Mononuclear cell (primary cell): ENCODE measurements around the gene CD4. TPM values are rescaled to one million over a fixed set of nuclear protein-coding genes. Genes with fewer than 3 reads are reported as not detected.
"Not testable (repeated sequence)": the region's sequence is repeated elsewhere in the genome, so short reads cannot be mapped to it uniquely, and the experiment has no call there.

Source experiments
- H3K27me3 ChIP-seq: 2 replicates; pipeline ENCODE4 v1.6.0; 2011; ENCODE audit warnings: low read length, control low read depth; ENCODE audit not compliant: insufficient read depth
- H3K4me1 ChIP-seq: 2 replicates; pipeline ENCODE4 v1.5.1; 2011; ENCODE audit warnings: mild to moderate bottlenecking, low read length, control low read depth; ENCODE audit not compliant: insufficient read depth
- H3K4me3 ChIP-seq: 2 replicates; pipeline ENCODE4 v1.5.1; 2011; ENCODE audit warnings: mild to moderate bottlenecking, low read length, moderate library complexity
- H3K9me3 ChIP-seq: 2 replicates; pipeline ENCODE4 v1.5.1; 2011; ENCODE audit warnings: low read depth, mild to moderate bottlenecking, control low read depth, low read length
- total RNA-seq: library from RNA; depleted of rRNA; stranded (reverse); fragments of >200 nt; gene quantifications from one replicate; pipeline ENCODE4 v1.2.3, GENCODE V29; 2012

Gene CD4
- total RNA-seq, 1 donor: 94.3 TPM

- Histone ChIP-seq H3K4me1 (peaks cover 16% of the 10 kb centered on the region), H3K9me3 (no peaks in the 10 kb centered on the region), H3K4me3 (no peak overlapping the region), H3K27me3 (no peaks in the 10 kb centered on the region)
Observed at GRCh38 chr12:6863586-6864321, 74.4 kb downstream of the CD4 start.

GRCh38 chr12:6865307-6865706 is 76.0 kb downstream of the CD4 start:
- not testable (repeated sequence) for H3K4me3 ChIP-seq, H3K9me3 ChIP-seq, H3K27me3 ChIP-seq
- H3K4me1 ChIP-seq: peaks cover 28% of the 10 kb centered on the region

- H3K9me3 ChIP-seq: no peaks in the 10 kb centered on the region
- peak overlapping the region; percentile 78 for H3K4me3 ChIP-seq
- H3K4me1 ChIP-seq: peaks cover 37% of the 10 kb centered on the region
- no peaks in the 10 kb centered on the region for H3K27me3 ChIP-seq
Observed at GRCh38 chr12:6866163-6866919, 77.0 kb downstream of the CD4 start.

- peak overlapping the region; percentile 78 for H3K4me3 ChIP-seq
- H3K27me3 ChIP-seq: no peaks in the 10 kb centered on the region
- peaks cover 43% of the 10 kb centered on the region for H3K4me1 ChIP-seq
- no peaks in the 10 kb centered on the region for H3K9me3 ChIP-seq
Observed at GRCh38 chr12:6866920-6867412, 77.6 kb downstream of the CD4 start.

GRCh38 chr12:6867413-6868210 is 78.3 kb downstream of the CD4 start, which contains the start of gene TPI1:
Gene TPI1 (plus strand): TSS chr12:6867531. CDS start chr12:6867567, 36 bp downstream.
- Histone ChIP-seq H3K9me3 (no peaks in the 10 kb centered on the region), H3K27me3 (no peaks in the 10 kb centered on the region), H3K4me3 (peak within 1 kb of the TSS; percentile 78), H3K4me1 (peaks cover 48% of the 10 kb centered on the region)

GRCh38 chr12:6868211-6869048 is 79.1 kb downstream of the CD4 start:
- peaks cover 48% of the 10 kb centered on the region for H3K4me1 ChIP-seq
- H3K27me3 ChIP-seq: no peaks in the 10 kb centered on the region
- H3K4me3 ChIP-seq: peak overlapping the region; percentile 78
- no peaks in the 10 kb centered on the region for H3K9me3 ChIP-seq

GRCh38 chr12:6869049-6870021 is 80.0 kb downstream of the CD4 start:
- H3K27me3 ChIP-seq: no peaks in the 10 kb centered on the region
- H3K9me3 ChIP-seq: no peaks in the 10 kb centered on the region
- H3K4me1 ChIP-seq: peaks cover 57% of the 10 kb centered on the region
- no peak overlapping the region for H3K4me3 ChIP-seq

GRCh38 chr12:6870304-6870703 is 81.0 kb downstream of the CD4 start:
- H3K4me1 ChIP-seq: peaks cover 66% of the 10 kb centered on the region
- not testable (repeated sequence) for H3K4me3 ChIP-seq, H3K9me3 ChIP-seq, H3K27me3 ChIP-seq

Other genes starting within 250 kb of the CD4 start
- gene IFFO1, start 233.5 kb upstream of the CD4 start, total RNA-seq: 8.0 TPM
- gene NOP2, start 221.2 kb upstream of the CD4 start, total RNA-seq: 44.2 TPM
- 208 TPM for gene CHD4, start 182.1 kb upstream of the CD4 start, total RNA-seq
- gene LPAR5, start 153.6 kb upstream of the CD4 start, total RNA-seq: 4.1 TPM
- gene ACRBP, start 142.1 kb upstream of the CD4 start, total RNA-seq: 24.1 TPM
- gene ING4, start 126.4 kb upstream of the CD4 start, total RNA-seq: 31.3 TPM
- 23.2 TPM for gene ZNF384, start 100.2 kb upstream of the CD4 start, total RNA-seq
- gene PIANP, start 88.7 kb upstream of the CD4 start, total RNA-seq: not detected
- gene COPS7A, start 65.5 kb upstream of the CD4 start, total RNA-seq: 9.3 TPM
- gene MLF2, start 36.4 kb upstream of the CD4 start, total RNA-seq: 63.2 TPM
- gene PTMS, start 23.2 kb upstream of the CD4 start, total RNA-seq: 1.9 TPM
- gene LAG3, start 17.0 kb upstream of the CD4 start, total RNA-seq: 0.31 TPM
- gene GPR162, start 32.3 kb downstream of the CD4 start, total RNA-seq: 4.2 TPM
- gene P3H3, start 38.9 kb downstream of the CD4 start, total RNA-seq: 2.6 TPM
- 0.21 TPM for gene GNB3, start 51.4 kb downstream of the CD4 start, total RNA-seq
- 0.10 TPM for gene CDCA3, start 61.8 kb downstream of the CD4 start, total RNA-seq
- 16.4 TPM for gene USP5, start 62.6 kb downstream of the CD4 start, total RNA-seq
- gene TPI1, start 78.0 kb downstream of the CD4 start, total RNA-seq: 202 TPM
- gene SPSB2, start 83.8 kb downstream of the CD4 start, total RNA-seq: 1.6 TPM
- 4.3 TPM for gene LRRC23, start 115.3 kb downstream of the CD4 start, total RNA-seq
- 11.4 TPM for gene ENO2, start 125.1 kb downstream of the CD4 start, total RNA-seq
- 4.6 TPM for gene ATN1, start 138.4 kb downstream of the CD4 start, total RNA-seq
- gene RNU7-1, start 154.3 kb downstream of the CD4 start, total RNA-seq: not detected
- gene C12orf57, start 154.5 kb downstream of the CD4 start, total RNA-seq: 274 TPM
- gene PTPN6, start 161.8 kb downstream of the CD4 start, total RNA-seq: 99.9 TPM
- gene PHB2, start 181.1 kb downstream of the CD4 start, total RNA-seq: 131 TPM
- gene EMG1, start 181.4 kb downstream of the CD4 start, total RNA-seq: 30.6 TPM
- 11.0 TPM for gene LPCAT3, start 228.9 kb downstream of the CD4 start, total RNA-seq